ENCODE results near the gene TM9SF4.
"Not testable (repeated sequence)": the region's sequence is repeated elsewhere in the genome, so short reads cannot be mapped to it uniquely, and the experiment has no call there.

TM9SF4 gene

GRCh38 chr20:32192698-32193097, 83.2 kb downstream of the TM9SF4 start:
- DNase-seq = no peak

- DNase-seq = not testable (repeated sequence)
Measured at GRCh38 chr20:32193336-32193735, 83.8 kb downstream of the TM9SF4 start.

- no peak for DNase-seq
Measured at GRCh38 chr20:32193996-32194395, 84.5 kb downstream of the TM9SF4 start.

GRCh38 chr20:32195581-32195980, 86.1 kb downstream of the TM9SF4 start:
- DNase-seq = no peak

- DNase-seq = not testable (repeated sequence)
Measured at GRCh38 chr20:32196613-32197012, 87.1 kb downstream of the TM9SF4 start.

GRCh38 chr20:32197136-32197535, 87.6 kb downstream of the TM9SF4 start:
- DNase-seq = not testable (repeated sequence)

GRCh38 chr20:32199006-32199405, 89.5 kb downstream of the TM9SF4 start:
- no peak for DNase-seq

- no peak for DNase-seq
Measured at GRCh38 chr20:32201296-32201976, 91.9 kb downstream of the TM9SF4 start.

GRCh38 chr20:32201977-32202363, 92.5 kb downstream of the TM9SF4 start:
- no peak for DNase-seq

GRCh38 chr20:32203356-32204204, 94.1 kb downstream of the TM9SF4 start:
- DNase-seq = no peak

GRCh38 chr20:32204205-32205109, 94.9 kb downstream of the TM9SF4 start:
- no peak for DNase-seq

- DNase-seq = no peak
Measured at GRCh38 chr20:32205110-32205842, 95.8 kb downstream of the TM9SF4 start.

- DNase-seq = no peak
Measured at GRCh38 chr20:32205843-32206759, 96.6 kb downstream of the TM9SF4 start.

GRCh38 chr20:32206760-32207625, 97.5 kb downstream of the TM9SF4 start:
- no peak for DNase-seq

GRCh38 chr20:32207626-32208498, 98.3 kb downstream of the TM9SF4 start, which contains the start of the genes PLAGL2 and POFUT1:
Gene PLAGL2 (minus strand): TSS chr20:32207743. CDS start chr20:32202178, 5,565 bp downstream.
Gene POFUT1 (plus strand): TSS chr20:32207880. CDS start chr20:32207942, 62 bp downstream.
- DNase-seq = peak; percentile 88

GRCh38 chr20:32208499-32209154, 99.1 kb downstream of the TM9SF4 start:
- DNase-seq = no peak

- DNase-seq = no peak
Measured at GRCh38 chr20:32209850-32210605, 100.5 kb downstream of the TM9SF4 start.

GRCh38 chr20:32213870-32214269, 104.4 kb downstream of the TM9SF4 start:
- DNase-seq = no peak

Data from CD4-positive, alpha-beta T cell treated with Interleukin-15 for 1 hour (primary cell).